Fibroblast of lung (primary cell): ENCODE data around the gene SETDB1. TPM values are rescaled to one million over a fixed set of nuclear protein-coding genes. Genes with fewer than 3 reads are reported as not detected.

Experiments used
- DNase-seq, 2 donors: peaks; one replicate each; pipeline versions ENCODE4 v3.0.0 to v3.0.0-alpha.2; 2010; ENCODE audit warnings: low read depth in 2 of 2
- H2AFZ ChIP-seq: 2 replicates; pipeline ENCODE4 v1.5.1; 2012; ENCODE audit warnings: low read length, control low read depth, inconsistent platforms
- H3K27ac ChIP-seq: 2 replicates; pipeline ENCODE4 v1.5.1; 2011; ENCODE audit warnings: low read length, control low read depth; ENCODE audit not compliant: insufficient read depth
- H3K27me3 ChIP-seq: 2 replicates; pipeline ENCODE4 v1.5.1; 2011; ENCODE audit warnings: mild to moderate bottlenecking, low read length; ENCODE audit not compliant: control insufficient read depth, insufficient read depth
- H3K36me3 ChIP-seq: 2 replicates; pipeline ENCODE4 v1.5.1; 2011; ENCODE audit warnings: low read length; ENCODE audit not compliant: control insufficient read depth, insufficient read depth
- H3K4me1 ChIP-seq: 2 replicates; pipeline ENCODE4 v1.5.1; 2011; ENCODE audit warnings: low read length; ENCODE audit not compliant: control insufficient read depth, insufficient read depth; ENCODE audit errors: extremely low read depth
- H3K4me2 ChIP-seq: 2 replicates; pipeline ENCODE4 v1.5.1; 2011; ENCODE audit warnings: low read length, control low read depth; ENCODE audit not compliant: insufficient read depth; ENCODE audit errors: extremely low read depth
- H3K4me3 ChIP-seq, 4 experiments: fragments of 200-600 bp in 1 of 4; sonication (generic) in 1 of 4; replicated peaks in 1 of 4; 2 replicates each; pipeline ENCODE4 v1.5.1; 2011 to 2016; ENCODE audit warnings: low read length in 4 of 4, low read depth in 3 of 4, mild to moderate bottlenecking in 3 of 4, control low read depth in 2 of 4, inconsistent platforms in 1 of 4, mixed read lengths in 1 of 4; ENCODE audit not compliant: insufficient read depth in 1 of 4; ENCODE audit errors: control extremely low read depth in 1 of 4
- H3K79me2 ChIP-seq: 2 replicates; pipeline ENCODE4 v1.5.1; 2012; ENCODE audit warnings: mild to moderate bottlenecking, low read length, inconsistent platforms; ENCODE audit not compliant: control insufficient read depth, insufficient read depth
- H3K9ac ChIP-seq: 2 replicates; pipeline ENCODE4 v1.5.1; 2011; ENCODE audit warnings: mild to moderate bottlenecking, low read length, control low read depth; ENCODE audit not compliant: insufficient read depth
- H3K9me3 ChIP-seq: 2 replicates; pipeline ENCODE4 v1.5.1; 2012; ENCODE audit warnings: low read depth, low read length; ENCODE audit not compliant: control insufficient read depth, insufficient read depth
- H4K20me1 ChIP-seq: 2 replicates; pipeline ENCODE4 v1.5.1; 2011; ENCODE audit warnings: low read length; ENCODE audit not compliant: control insufficient read depth, insufficient read depth; ENCODE audit errors: extremely low read depth
- EZH2 ChIP-seq: IDR thresholded peaks from 2 replicates; pipeline ENCODE4 v1.5.1; 2012; ENCODE audit warnings: low read length, control low read depth, mild to moderate bottlenecking; ENCODE audit errors: missing control alignments
- polyA plus RNA-seq, 2 donors: library from polyadenylated mRNA; depleted of rRNA in 1 of 2; stranded (reverse) in 1 of 2; unstranded in 1 of 2; fragments of >200 nt; gene quantifications; 2 replicates each; pipeline ENCODE4 v1.2.1, GENCODE V29; 2011 to 2012; ENCODE audit warnings: missing spikeins in 1 of 2
- total RNA-seq: library from RNA; depleted of rRNA; stranded (reverse); fragments of >200 nt; gene quantifications from 2 replicates; pipeline ENCODE4 v1.2.1, GENCODE V29; 2014
- TF ChIP-seq, protein P1 (sequence below), 2 donors: IDR thresholded peaks in 1 of 2; conservative IDR thresholded peaks in 1 of 2; 1 replicate in 1 of 2; 2 replicates in 1 of 2; pipeline ENCODE4 v1.5.1; 2011 to 2012; ENCODE audit warnings: low read length in 2 of 2, control low read depth in 1 of 2, inconsistent platforms in 1 of 2, low read depth in 1 of 2, mild to moderate bottlenecking in 1 of 2

Gene SETDB1
- total and polyA plus RNA-seq, 2 donors (not counting 1 experiment from before 2014, with no cell fraction given), result 27.0 to 30.7 TPM

DNA sequence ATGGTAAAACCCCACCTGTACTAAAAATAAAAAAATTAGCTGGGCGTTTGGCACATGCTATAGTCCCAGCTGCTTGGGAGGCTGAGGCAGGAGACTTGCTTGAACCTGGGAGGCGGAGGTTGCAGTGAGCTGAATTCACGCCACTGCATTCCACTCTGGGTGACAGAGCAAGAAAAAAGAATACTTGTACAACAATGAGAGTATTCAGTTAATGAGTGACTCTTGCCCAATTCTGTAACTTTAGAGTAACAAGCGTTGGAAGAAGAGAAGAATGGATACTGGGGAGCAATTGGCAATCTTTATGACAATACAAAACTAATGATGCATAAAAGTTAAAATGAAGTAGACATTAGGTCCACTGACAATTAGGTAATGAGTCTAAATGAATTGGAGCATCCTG lies 66.5 kb downstream of the SETDB1 start:
- H3K79me2 ChIP-seq, result no peaks in the 10 kb centered on the region
- H3K27me3 ChIP-seq, result no peaks in the 10 kb centered on the region
- no peak overlapping the region for H3K9ac ChIP-seq
- H3K27ac ChIP-seq, result no peak overlapping the region
- TF ChIP-seq, protein P1, sequence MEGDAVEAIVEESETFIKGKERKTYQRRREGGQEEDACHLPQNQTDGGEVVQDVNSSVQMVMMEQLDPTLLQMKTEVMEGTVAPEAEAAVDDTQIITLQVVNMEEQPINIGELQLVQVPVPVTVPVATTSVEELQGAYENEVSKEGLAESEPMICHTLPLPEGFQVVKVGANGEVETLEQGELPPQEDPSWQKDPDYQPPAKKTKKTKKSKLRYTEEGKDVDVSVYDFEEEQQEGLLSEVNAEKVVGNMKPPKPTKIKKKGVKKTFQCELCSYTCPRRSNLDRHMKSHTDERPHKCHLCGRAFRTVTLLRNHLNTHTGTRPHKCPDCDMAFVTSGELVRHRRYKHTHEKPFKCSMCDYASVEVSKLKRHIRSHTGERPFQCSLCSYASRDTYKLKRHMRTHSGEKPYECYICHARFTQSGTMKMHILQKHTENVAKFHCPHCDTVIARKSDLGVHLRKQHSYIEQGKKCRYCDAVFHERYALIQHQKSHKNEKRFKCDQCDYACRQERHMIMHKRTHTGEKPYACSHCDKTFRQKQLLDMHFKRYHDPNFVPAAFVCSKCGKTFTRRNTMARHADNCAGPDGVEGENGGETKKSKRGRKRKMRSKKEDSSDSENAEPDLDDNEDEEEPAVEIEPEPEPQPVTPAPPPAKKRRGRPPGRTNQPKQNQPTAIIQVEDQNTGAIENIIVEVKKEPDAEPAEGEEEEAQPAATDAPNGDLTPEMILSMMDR (conservative IDR thresholded peaks at IDR 0.05 in 1 of 2, IDR thresholded peaks at IDR 0.05 in 1 of 2; ENCODE audit: low read depth in 1 of 2, low read length in 2 of 2), result no peak
- TF ChIP-seq EZH2, result no peak
- no peak overlapping the region for H2AFZ ChIP-seq
- DNase-seq, result no peak
- no peak overlapping the region for H3K4me2 ChIP-seq
- no peak overlapping the region for H3K4me3 ChIP-seq
- H4K20me1 ChIP-seq, result no peaks in the 10 kb centered on the region
- no peaks in the 10 kb centered on the region for H3K9me3 ChIP-seq
- H3K4me1 ChIP-seq, result no peaks in the 10 kb centered on the region
- H3K36me3 ChIP-seq, result peaks cover 2% of the 10 kb centered on the region

DNA sequence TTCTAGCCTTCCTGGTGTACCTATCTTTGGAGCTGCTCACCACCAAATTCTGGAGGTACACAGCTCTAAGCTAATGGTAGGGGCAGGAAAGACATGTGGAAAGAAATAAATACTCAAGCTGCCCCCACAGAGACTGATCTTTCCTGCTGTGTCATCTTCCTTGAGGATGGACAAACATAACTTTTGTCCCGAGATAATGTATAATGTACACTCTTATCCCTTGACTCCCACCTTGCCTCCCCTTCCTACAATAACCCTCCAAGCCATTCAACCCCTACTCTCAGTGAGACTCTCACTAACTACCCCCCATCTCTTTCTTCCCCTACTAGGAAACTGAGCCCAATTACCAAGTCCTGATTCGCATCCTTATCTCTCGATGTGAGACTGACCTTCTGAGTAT lies 68.1 kb downstream of the SETDB1 start:
- no peaks in the 10 kb centered on the region for H3K79me2 ChIP-seq
- no peaks in the 10 kb centered on the region for H3K4me1 ChIP-seq
- H3K27me3 ChIP-seq, result no peaks in the 10 kb centered on the region
- H3K4me3 ChIP-seq, result no peak overlapping the region
- H3K9ac ChIP-seq, result no peak overlapping the region
- H3K9me3 ChIP-seq, result no peaks in the 10 kb centered on the region
- no peak overlapping the region for H3K27ac ChIP-seq
- H3K36me3 ChIP-seq, result peaks cover 2% of the 10 kb centered on the region
- TF ChIP-seq, protein P1 (conservative IDR thresholded peaks at IDR 0.05 in 1 of 2, IDR thresholded peaks at IDR 0.05 in 1 of 2; ENCODE audit: low read depth in 1 of 2, low read length in 2 of 2), result no peak
- TF ChIP-seq EZH2, result no peak
- no peak overlapping the region for H2AFZ ChIP-seq
- no peaks in the 10 kb centered on the region for H4K20me1 ChIP-seq
- DNase-seq, result no peak
- H3K4me2 ChIP-seq, result no peak overlapping the region

DNA sequence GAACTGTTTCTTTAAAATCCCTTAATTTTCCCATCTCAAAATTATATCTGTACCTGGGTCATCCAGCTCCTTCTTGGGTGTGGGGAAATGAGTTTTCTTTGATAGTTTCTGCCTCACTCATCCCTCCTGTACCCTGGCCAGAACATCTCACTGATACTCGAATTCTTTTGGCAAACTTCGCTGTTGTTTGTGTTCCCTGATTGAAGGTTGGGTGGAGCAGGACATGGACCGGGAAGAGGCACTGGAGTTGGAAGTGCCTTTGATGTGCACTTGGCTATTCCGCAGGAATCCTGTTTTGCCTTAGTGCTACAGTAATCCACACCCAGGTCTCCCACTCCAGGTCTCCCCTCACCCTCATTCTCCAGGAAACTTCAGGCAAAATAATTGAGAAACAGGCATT lies 69.3 kb downstream of the SETDB1 start:
- H3K9ac ChIP-seq, result no peak overlapping the region
- TF ChIP-seq, protein P1 (conservative IDR thresholded peaks at IDR 0.05 in 1 of 2, IDR thresholded peaks at IDR 0.05 in 1 of 2; ENCODE audit: low read depth in 1 of 2, low read length in 2 of 2), result no peak
- TF ChIP-seq EZH2, result no peak
- H3K4me2 ChIP-seq, result no peak overlapping the region
- H2AFZ ChIP-seq, result peak overlapping the region; percentile 55
- peaks cover 2% of the 10 kb centered on the region for H3K36me3 ChIP-seq
- no peaks in the 10 kb centered on the region for H3K79me2 ChIP-seq
- H3K4me3 ChIP-seq, result no peak overlapping the region
- H3K9me3 ChIP-seq, result no peaks in the 10 kb centered on the region
- H3K27me3 ChIP-seq, result no peaks in the 10 kb centered on the region
- H3K27ac ChIP-seq, result no peak overlapping the region
- no peaks in the 10 kb centered on the region for H4K20me1 ChIP-seq
- DNase-seq, result no peak
- H3K4me1 ChIP-seq, result no peaks in the 10 kb centered on the region
